GM06990 (cell line): ENCODE data around the gene TSPAN16.

ENCODE experiments used
- DNase-seq: peaks from one replicate; pipeline ENCODE4 v3.0.0-alpha.2; 2011; ENCODE audit not compliant: insufficient read length; ENCODE audit errors: extremely low read depth
- H3K27me3 ChIP-seq: replicated peaks from 2 replicates; pipeline ENCODE4 v1.6.0; 2011; ENCODE audit warnings: low read length; ENCODE audit not compliant: control insufficient read depth, insufficient read depth
- H3K36me3 ChIP-seq: 2 replicates; pipeline ENCODE4 v1.5.1; 2011; ENCODE audit warnings: low read length; ENCODE audit not compliant: control insufficient read depth, insufficient read depth
- H3K4me3 ChIP-seq: replicated peaks from 2 replicates; pipeline ENCODE4 v1.5.1; 2011; ENCODE audit warnings: low read depth, mild to moderate bottlenecking, control low read depth, low read length
- CTCF ChIP-seq: IDR thresholded peaks from 2 replicates; pipeline ENCODE4 v1.5.1; 2011; ENCODE audit warnings: low read length, control low read depth, mild to moderate bottlenecking, inconsistent platforms; ENCODE audit not compliant: insufficient read depth, poor library complexity, severe bottlenecking

The TSPAN16 gene

GRCh38 chr19:11322269-11323024, 26.5 kb downstream of the TSPAN16 start:
- no peaks in the 10 kb centered on the region for H3K27me3 ChIP-seq
- no peak overlapping the region for H3K4me3 ChIP-seq
- no peak for DNase-seq
- no peak for TF ChIP-seq CTCF
- no peaks in the 10 kb centered on the region; the same call in 1 of the 2 replicates for H3K36me3 ChIP-seq

- no peak for TF ChIP-seq CTCF
- H3K27me3 ChIP-seq: no peaks in the 10 kb centered on the region
- no peak overlapping the region for H3K4me3 ChIP-seq
- no peaks in the 10 kb centered on the region; the same call in 1 of the 2 replicates for H3K36me3 ChIP-seq
- no peak for DNase-seq
These were observed 27.7 kb downstream of the TSPAN16 start for GRCh38 chr19:11323601-11324078.

GRCh38 chr19:11324079-11324661, 28.2 kb downstream of the TSPAN16 start:
- Histone ChIP-seq H3K36me3 (no peaks in the 10 kb centered on the region; the same call in 1 of the 2 replicates), H3K4me3 (no peak overlapping the region), H3K27me3 (no peaks in the 10 kb centered on the region)
- peak; percentile 80 for DNase-seq
- TF ChIP-seq CTCF: no peak

- H3K27me3 ChIP-seq: no peaks in the 10 kb centered on the region
- H3K36me3 ChIP-seq: no peaks in the 10 kb centered on the region; the same call in none of the 2 replicates
- DNase-seq: no peak
- TF ChIP-seq CTCF: no peak
- H3K4me3 ChIP-seq: no peak overlapping the region
These were observed 28.9 kb downstream of the TSPAN16 start for GRCh38 chr19:11324748-11325389.

GRCh38 chr19:11325544-11325943, 29.6 kb downstream of the TSPAN16 start:
- no peaks in the 10 kb centered on the region; the same call in none of the 2 replicates for H3K36me3 ChIP-seq
- no peak for DNase-seq
- no peak overlapping the region for H3K4me3 ChIP-seq
- H3K27me3 ChIP-seq: no peaks in the 10 kb centered on the region
- no peak for TF ChIP-seq CTCF
